Measurements from ENCODE around the gene GNRH2.

DNA sequence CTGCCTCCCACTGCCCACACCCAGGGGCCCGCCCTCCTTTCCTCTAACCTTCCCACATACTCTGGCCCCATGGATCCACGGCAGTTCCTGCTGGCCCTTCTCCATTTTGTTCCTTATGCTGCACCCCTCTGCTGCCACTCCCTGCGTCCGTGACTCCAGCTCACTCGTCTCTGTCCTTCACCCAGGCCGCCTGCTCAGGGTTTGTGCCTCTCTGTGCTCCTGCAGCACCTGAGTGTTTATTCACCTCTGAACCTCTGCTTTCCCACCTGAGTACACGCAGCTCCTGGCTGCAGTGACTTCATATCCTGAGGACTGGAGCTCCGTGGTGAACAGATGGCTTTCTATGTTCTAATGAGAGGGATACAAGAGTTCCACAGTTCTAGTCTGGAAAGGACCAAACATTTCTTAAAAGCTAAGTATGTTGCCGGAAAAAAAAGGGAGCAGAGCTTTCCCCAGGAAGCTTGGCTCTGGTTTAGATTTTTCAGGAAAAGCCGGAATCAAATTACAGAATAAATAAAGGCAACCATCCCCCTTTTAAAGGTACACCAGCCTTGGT is 1.5 kb upstream of the GNRH2 start:
- TF ChIP-seq, protein P1, sequence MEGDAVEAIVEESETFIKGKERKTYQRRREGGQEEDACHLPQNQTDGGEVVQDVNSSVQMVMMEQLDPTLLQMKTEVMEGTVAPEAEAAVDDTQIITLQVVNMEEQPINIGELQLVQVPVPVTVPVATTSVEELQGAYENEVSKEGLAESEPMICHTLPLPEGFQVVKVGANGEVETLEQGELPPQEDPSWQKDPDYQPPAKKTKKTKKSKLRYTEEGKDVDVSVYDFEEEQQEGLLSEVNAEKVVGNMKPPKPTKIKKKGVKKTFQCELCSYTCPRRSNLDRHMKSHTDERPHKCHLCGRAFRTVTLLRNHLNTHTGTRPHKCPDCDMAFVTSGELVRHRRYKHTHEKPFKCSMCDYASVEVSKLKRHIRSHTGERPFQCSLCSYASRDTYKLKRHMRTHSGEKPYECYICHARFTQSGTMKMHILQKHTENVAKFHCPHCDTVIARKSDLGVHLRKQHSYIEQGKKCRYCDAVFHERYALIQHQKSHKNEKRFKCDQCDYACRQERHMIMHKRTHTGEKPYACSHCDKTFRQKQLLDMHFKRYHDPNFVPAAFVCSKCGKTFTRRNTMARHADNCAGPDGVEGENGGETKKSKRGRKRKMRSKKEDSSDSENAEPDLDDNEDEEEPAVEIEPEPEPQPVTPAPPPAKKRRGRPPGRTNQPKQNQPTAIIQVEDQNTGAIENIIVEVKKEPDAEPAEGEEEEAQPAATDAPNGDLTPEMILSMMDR (conservative IDR thresholded peaks at IDR 0.05 in 1 of 2, IDR thresholded peaks at IDR 0.05 in 1 of 2; ENCODE audit: low read depth in 1 of 2, low read length in 2 of 2), result no peak
- TF ChIP-seq EZH2 (IDR thresholded peaks at IDR 0.05; ENCODE audit: low read length, missing control alignments), result no peak
